Middle frontal gyrus (tissue), 1 donor: Measurements from ENCODE around the gene PLEKHG2.

Experiments used
- DNase-seq: peaks from one replicate; pipeline ENCODE4 v3.0.0-alpha.2; 2015; ENCODE audit warnings: low spot score; ENCODE audit errors: extremely low spot score

The PLEKHG2 gene

DNA sequence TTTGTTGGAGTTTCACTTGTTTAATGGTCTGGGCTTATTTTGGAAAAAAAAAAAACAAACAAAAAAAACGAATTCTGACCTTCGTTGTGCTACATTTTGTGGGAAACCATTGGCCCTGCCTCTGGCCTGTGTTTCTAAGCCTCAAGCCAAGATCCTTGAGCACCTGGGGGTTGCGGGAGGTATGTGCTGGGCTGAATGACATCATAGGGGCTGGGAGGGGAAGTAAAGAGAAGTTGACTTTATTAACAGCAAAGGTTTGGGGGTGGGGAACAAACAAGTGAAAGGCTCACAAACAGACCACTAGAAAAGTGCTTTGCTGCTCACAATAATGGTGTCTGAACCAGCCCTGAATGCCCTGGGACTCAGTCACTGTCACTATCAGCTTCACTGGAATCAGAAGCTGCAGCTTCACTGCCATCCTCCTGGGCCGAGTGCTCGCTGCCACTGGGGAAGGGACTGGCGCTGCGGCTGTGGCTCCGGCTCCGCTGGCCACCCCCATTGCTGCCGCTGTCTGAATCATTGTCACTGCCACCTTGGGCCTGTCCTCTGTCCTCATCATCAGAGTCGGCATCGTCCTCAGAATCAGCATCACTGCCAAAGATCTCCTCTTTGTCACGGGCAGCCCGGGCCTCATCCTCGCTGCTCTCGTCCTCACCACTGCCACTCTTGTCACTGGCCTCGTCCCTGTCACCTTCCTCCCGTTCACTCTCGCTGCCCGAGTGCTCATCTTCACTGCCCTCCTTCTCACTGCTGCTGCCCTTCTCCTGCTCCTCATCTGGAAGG, 26.6 kb upstream of the PLEKHG2 start:
- DNase-seq: no peak

DNA sequence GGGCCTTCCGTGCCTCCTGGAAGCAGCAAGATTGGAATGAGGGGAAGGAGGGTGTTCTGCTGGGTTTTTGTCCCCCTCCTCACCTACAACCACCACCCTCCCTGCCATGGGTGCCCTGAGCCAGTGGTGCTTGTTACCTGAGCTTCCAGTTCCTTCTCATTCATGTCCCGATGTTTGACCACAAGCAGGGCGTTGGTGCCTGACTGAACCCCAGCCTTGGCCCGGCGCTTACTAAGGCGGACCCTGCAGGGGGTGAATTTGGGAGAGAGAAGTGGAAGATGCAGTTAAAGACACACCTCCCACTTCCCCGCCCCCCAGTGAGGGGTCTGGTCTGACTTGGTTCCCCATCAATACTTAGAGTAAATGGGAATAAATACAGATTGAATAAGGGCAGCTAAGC, 25.9 kb upstream of the PLEKHG2 start:
- no peak for DNase-seq

DNA sequence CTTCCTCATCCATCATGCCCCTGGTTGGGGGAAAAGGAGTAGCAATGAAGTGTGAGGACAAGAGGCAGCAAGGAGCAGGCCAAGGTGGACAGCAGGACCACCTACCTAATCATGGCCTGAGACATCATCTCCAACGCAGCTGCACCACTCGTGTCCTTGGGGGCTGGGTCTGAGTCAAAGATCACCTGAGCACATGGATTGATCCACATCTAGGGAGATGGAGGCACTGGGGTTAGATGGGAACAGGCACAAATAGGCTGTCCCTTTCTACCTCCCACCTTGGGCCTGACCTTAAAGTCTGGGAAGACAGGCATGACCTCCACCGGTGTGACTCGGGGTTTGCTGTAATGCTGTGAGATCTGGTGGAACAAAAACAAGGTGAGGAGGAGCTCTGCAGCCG, 23.8 kb upstream of the PLEKHG2 start:
- no peak for DNase-seq

GRCh38 chr19:39389631-39390414, 22.6 kb upstream of the PLEKHG2 start:
- no peak for DNase-seq

DNA sequence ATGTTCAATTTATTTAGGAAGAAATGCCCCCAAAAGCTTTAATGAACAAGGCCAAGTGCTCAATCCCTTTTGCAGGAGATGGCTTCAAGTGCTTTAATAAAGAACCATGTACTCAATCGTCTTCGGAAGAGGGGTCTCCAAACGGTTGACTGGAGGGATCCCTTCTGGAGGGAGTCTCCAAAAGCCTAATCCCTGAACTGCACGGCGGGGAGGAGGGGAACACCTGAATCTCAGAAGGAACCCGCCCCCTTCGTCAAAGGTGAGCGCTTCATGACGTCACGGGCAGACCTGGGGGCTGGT, 22.1 kb upstream of the PLEKHG2 start:
- DNase-seq: no peak

- DNase-seq: peak; percentile 100
Observed at GRCh38 chr19:39390751-39391437, 21.6 kb upstream of the PLEKHG2 start, which contains the start of the genes MED29 and PAF1. TSS of gene MED29 (plus strand) at chr19:39391378. CDS start at chr19:39391423, 45 bp downstream. TSS of gene PAF1 (minus strand) at chr19:39391106. CDS start at chr19:39390864, 242 bp downstream.

- DNase-seq: peak; percentile 41
Observed at GRCh38 chr19:39397360-39398296, 14.8 kb upstream of the PLEKHG2 start.

DNA sequence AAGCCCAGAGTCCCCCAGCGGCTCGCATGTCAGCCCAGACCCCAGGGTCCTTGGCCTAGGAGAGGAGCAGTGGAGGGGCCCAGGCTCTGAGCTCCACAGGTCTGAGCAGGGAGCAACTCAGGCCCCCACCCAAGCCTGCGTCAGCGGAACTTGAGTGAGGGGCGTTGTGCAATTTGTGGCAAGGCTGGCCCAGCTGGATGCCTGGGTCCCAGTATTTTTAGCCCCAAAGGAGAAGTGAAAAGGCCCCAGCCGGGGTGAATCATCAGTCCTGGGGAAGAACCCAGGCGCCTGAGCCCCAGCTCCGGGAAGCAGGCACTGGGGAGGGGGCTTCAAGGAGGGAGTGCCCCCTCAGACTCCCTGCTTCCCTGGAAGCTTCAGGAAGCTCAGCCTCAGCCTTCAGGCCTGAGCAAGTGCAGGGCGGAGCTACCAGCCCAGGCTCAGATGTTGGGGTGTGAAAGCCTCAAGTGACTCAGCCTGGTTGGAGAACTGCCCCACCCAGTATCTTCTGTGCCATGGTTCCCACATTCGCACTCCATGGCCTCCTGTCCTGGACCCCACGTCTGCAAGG, 14.1 kb upstream of the PLEKHG2 start:
- DNase-seq: no peak

DNA sequence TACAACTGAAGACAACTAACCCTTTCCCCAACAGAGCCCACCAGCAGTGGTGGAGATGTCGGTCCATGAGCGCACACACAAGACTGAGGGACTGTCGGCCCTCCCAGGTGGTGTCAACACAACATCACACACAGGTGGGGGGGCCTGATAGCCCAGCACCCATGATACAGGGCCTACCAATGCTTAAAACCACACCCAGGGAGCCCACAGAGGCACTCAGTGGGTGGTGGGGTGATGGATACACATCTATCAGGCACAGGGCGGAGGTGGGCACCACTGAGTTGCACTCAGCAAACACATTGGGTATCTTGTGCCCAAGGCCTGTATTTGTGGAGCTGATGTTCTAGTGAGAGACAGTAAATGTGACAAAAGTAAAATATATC, 12.8 kb upstream of the PLEKHG2 start:
- no peak for DNase-seq

GRCh38 chr19:39400061-39400460, 12.4 kb upstream of the PLEKHG2 start:
- no peak for DNase-seq

DNA sequence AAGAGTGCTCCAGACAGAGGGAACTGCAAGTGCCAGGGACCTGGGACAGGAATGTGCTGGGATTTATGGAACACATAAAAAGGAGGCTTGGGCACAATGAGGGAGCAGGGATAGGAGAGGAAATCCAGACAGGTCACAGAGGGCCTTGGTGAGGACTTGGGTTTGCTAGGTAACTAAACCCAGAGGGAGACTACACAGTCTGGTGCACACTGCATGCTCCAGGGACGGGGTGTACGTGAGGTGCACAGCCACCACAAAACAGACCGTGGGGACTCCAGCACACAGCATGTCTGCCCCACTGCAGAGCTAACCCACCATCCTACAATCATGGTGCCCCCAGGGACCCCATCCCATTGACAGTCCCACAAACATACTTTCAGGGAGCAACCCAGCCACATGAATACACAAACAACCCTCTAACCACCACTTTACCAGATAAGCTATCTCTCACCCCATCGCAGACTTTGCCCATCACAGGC, 11.4 kb upstream of the PLEKHG2 start:
- no peak for DNase-seq

DNA sequence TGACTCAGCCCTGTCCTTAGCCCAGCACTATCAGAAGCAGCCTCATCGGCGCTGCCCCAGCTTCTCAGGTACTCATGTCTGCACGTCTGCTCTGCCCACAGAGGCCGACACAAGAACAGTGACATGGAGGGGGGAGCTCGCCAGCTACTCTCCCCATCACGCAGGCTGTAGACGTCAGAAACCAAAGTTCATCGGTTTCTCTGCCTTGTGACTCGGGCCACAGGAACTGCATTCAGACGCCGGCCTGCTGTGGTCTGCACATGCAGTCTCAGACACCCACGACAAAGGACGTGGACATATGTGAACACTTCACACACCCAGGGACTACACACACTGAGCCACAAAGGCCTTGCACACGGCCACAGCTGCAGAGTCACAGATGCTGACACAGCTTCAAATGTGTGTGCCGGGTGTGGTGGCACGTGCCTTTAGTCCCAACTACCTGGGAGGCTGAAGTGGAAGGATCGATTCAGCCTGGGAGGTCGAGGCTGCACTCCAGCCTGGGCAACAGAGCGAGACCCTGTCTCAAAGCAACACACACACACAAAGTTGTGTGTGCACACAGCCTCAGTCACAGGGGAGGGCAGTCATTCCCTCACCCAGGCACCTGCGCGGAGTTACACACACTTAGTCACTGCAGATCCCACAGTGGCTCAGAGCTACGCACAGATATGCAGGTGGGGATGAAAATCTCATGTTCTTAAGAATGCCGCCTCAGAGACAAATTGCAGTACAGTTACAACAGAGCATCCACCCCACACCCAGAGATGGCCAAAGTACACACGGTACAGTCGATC, 10.7 kb upstream of the PLEKHG2 start:
- DNase-seq: no peak

- peak; percentile 17 for DNase-seq
Observed at GRCh38 chr19:39402346-39403300, 9.8 kb upstream of the PLEKHG2 start.

- no peak for DNase-seq
Observed at GRCh38 chr19:39403331-39404312, 8.8 kb upstream of the PLEKHG2 start.

GRCh38 chr19:39405261-39405957, 7.1 kb upstream of the PLEKHG2 start:
- DNase-seq: no peak

- DNase-seq: no peak
Observed at GRCh38 chr19:39405958-39406655, 6.4 kb upstream of the PLEKHG2 start.
